Activated B cell treated with CpG ODN at 0.5 μM for 24 hours (primary cell): ENCODE data around the gene DNAJB13. TPM values are rescaled to one million over a fixed set of nuclear protein-coding genes. Genes with fewer than 3 reads are reported as not detected.
A peak's percentile ranks its signal among the peaks of the same experiment; 100 is the strongest.

Experiments used
- ATAC-seq: fragments of 200-7000 bp; cut with Tn5 transposase; one replicate; pipeline ENCODE4 v1.10.0; 2021; ENCODE audit warnings: low read depth, mild to moderate bottlenecking, moderate library complexity
- CTCF ChIA-PET: fragments of 350-600 bp; sonication (Branson Sonifier 250); formaldehyde crosslinking; loops from one replicate; lab custom pipeline; 2021; ENCODE audit warnings: antibody characterized with exemption; lab: Charles Lee
- POLR2A ChIA-PET: fragments of 350-600 bp; sonication (Branson Sonifier 250); formaldehyde crosslinking; loops from one replicate; lab custom pipeline; 2021; ENCODE audit warnings: antibody characterized with exemption; lab: Charles Lee
- DNase-seq: peaks from one replicate; pipeline ENCODE4 v3.0.0; 2022
- H3K27ac Mint-ChIP-seq: one replicate; pipeline ENCODE4 v1.8.0; 2020; ENCODE audit warnings: mixed read lengths
- H3K27me3 Mint-ChIP-seq: one replicate; pipeline ENCODE4 v1.8.0; 2021; ENCODE audit warnings: mixed read lengths
- H3K36me3 Mint-ChIP-seq: one replicate; pipeline ENCODE4 v1.8.0; 2021; ENCODE audit warnings: low read depth, mixed read lengths
- H3K4me1 Mint-ChIP-seq: one replicate; pipeline ENCODE4 v1.8.0; 2021; ENCODE audit warnings: mixed read lengths
- H3K4me3 Mint-ChIP-seq: one replicate; pipeline ENCODE4 v1.8.0; 2020; ENCODE audit warnings: mild to moderate bottlenecking, mixed read lengths
- H3K9me3 Mint-ChIP-seq: one replicate; pipeline ENCODE4 v1.8.0; 2020; ENCODE audit warnings: mixed read lengths
- CTCF ChIP-seq: fragments of 200-600 bp; IDR thresholded peaks from one replicate; pipeline ENCODE4 v1.8.0; 2022; ENCODE audit warnings: antibody characterized with exemption, mild to moderate bottlenecking
- intact Hi-C: fragments of 100-400 bp; cut with micrococcal nuclease; formaldehyde crosslinking; loops from one replicate; pipeline ENCODE4 v1.15.1; 2024
- total RNA-seq: library from RNA; stranded (reverse); gene quantifications from 2 replicates; pipeline ENCODE4 v1.2.3, GENCODE V29; 2022

Gene DNAJB13
- total RNA-seq, 1 donor from 2014 or later, result not detected

- CTCF ChIA-PET, result interaction anchor here (0.8 to 1.4 kb wide), 3 partner anchors 17 to 35 kb away, joined by 3 to 8 read pairs (median 3); no protein-coding TSS in a partner anchor
- DNase-seq, result no peak
- intact Hi-C loops, result loop anchor here (1.0 to 5.0 kb wide), 2 partner anchors 8 to 35 kb away; no protein-coding TSS in a partner anchor
- POLR2A ChIA-PET, result interaction anchor here (0.6 to 17.5 kb wide), 6 partner anchors 11 to 237 kb away, joined by 4 to 425 read pairs (median 6); partner anchors contain the start of gene UCP2
- peak overlapping the region; percentile 92 for H3K27ac Mint-ChIP-seq
- peaks cover 12% of the 10 kb centered on the region for H3K36me3 Mint-ChIP-seq
- peak; percentile 22 for ATAC-seq
- no peaks in the 10 kb centered on the region for H3K9me3 Mint-ChIP-seq
- H3K4me3 Mint-ChIP-seq, result peak overlapping the region; percentile 45
- H3K27me3 Mint-ChIP-seq, result no peaks in the 10 kb centered on the region
- TF ChIP-seq CTCF, result no peak
- H3K4me1 Mint-ChIP-seq, result peaks cover 85% of the 10 kb centered on the region
These were observed 46.4 kb downstream of the DNAJB13 start for GRCh38 chr11:73997120-73997770.

- POLR2A ChIA-PET, result interaction anchor here (17.5 kb wide), 1 partner anchor 23 kb away, joined by 425 read pairs; the partner anchor contains the start of gene UCP2
- ATAC-seq, result no peak
- Mint-ChIP-seq H3K4me3 (peak overlapping the region; percentile 50), H3K9me3 (no peaks in the 10 kb centered on the region), H3K27ac (peak overlapping the region; percentile 86), H3K36me3 (peaks cover 30% of the 10 kb centered on the region), H3K4me1 (peaks cover 69% of the 10 kb centered on the region), H3K27me3 (no peaks in the 10 kb centered on the region)
- intact Hi-C loops, result loop anchor here (5.0 kb wide), 1 partner anchor 33 kb away; no protein-coding TSS in a partner anchor
- no peak for TF ChIP-seq CTCF
- no peak for DNase-seq
- CTCF ChIA-PET, result no interaction called here
These were observed 48.2 kb downstream of the DNAJB13 start for GRCh38 chr11:73998846-73999575.

GRCh38 chr11:73999581-74000306 is 48.9 kb downstream of the DNAJB13 start:
- Mint-ChIP-seq H3K27me3 (no peaks in the 10 kb centered on the region), H3K4me3 (peak overlapping the region; percentile 50), H3K36me3 (peaks cover 30% of the 10 kb centered on the region), H3K9me3 (no peaks in the 10 kb centered on the region), H3K27ac (peak overlapping the region; percentile 86), H3K4me1 (peaks cover 62% of the 10 kb centered on the region)
- intact Hi-C loops, result loop anchor here (5.0 kb wide), 1 partner anchor 33 kb away; no protein-coding TSS in a partner anchor
- DNase-seq (no peak), ATAC-seq (peak; percentile 26)
- TF ChIP-seq CTCF, result no peak
- ChIA-PET CTCF (no interaction called here), POLR2A (interaction anchor here (17.5 kb wide), 1 partner anchor 23 kb away, joined by 425 read pairs; the partner anchor contains the start of gene UCP2)

GRCh38 chr11:74000307-74001133 is 49.7 kb downstream of the DNAJB13 start:
- ATAC-seq (no peak), DNase-seq (no peak)
- no peak overlapping the region for H3K4me3 Mint-ChIP-seq
- intact Hi-C loops, result no loop called here
- no peaks in the 10 kb centered on the region for H3K27me3 Mint-ChIP-seq
- H3K36me3 Mint-ChIP-seq, result peaks cover 30% of the 10 kb centered on the region
- ChIA-PET CTCF (no interaction called here), POLR2A (interaction anchor here (17.5 kb wide), 1 partner anchor 24 kb away, joined by 425 read pairs; the partner anchor contains the start of gene UCP2)
- H3K9me3 Mint-ChIP-seq, result no peaks in the 10 kb centered on the region
- no peak for TF ChIP-seq CTCF
- H3K4me1 Mint-ChIP-seq, result peaks cover 62% of the 10 kb centered on the region
- no peak overlapping the region for H3K27ac Mint-ChIP-seq
